ENCODE results near the gene N4BP2L2.

DNA sequence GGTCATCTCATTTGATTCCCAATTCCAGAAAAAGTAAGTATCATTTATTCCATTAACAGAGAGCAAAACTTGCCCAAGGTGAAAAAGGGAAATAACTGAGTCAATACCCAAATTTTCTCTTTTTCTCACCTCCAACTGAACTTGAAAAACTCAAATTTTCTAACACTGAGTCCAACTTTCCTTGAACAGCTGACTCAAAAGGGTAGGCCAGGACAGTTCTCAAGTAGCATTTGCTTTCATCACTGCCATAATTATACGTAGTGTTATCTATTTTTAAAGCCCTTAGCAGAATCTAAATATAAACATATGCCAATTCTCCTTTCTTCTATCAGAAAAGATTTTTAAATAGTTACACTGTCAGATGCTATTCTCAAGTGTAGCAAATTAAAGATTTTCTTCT is 3.5 kb downstream of the N4BP2L2 start:
- TF ChIP-seq, protein P1, sequence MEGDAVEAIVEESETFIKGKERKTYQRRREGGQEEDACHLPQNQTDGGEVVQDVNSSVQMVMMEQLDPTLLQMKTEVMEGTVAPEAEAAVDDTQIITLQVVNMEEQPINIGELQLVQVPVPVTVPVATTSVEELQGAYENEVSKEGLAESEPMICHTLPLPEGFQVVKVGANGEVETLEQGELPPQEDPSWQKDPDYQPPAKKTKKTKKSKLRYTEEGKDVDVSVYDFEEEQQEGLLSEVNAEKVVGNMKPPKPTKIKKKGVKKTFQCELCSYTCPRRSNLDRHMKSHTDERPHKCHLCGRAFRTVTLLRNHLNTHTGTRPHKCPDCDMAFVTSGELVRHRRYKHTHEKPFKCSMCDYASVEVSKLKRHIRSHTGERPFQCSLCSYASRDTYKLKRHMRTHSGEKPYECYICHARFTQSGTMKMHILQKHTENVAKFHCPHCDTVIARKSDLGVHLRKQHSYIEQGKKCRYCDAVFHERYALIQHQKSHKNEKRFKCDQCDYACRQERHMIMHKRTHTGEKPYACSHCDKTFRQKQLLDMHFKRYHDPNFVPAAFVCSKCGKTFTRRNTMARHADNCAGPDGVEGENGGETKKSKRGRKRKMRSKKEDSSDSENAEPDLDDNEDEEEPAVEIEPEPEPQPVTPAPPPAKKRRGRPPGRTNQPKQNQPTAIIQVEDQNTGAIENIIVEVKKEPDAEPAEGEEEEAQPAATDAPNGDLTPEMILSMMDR (IDR thresholded peaks at IDR 0.05), result no peak
- no peak for TF ChIP-seq POLR2A (IDR thresholded peaks at IDR 0.05)
